Adrenal gland (tissue), 12 donors: Measurements from ENCODE around the gene ARG1. TPM values are rescaled to one million over a fixed set of nuclear protein-coding genes. Genes with fewer than 3 reads are reported as not detected.

Source experiments
- DNase-seq, 7 donors: peaks; one replicate each; pipeline ENCODE4 v3.0.0-alpha.2; 2019 to 2020
- H3K27ac ChIP-seq, 5 donors: fragments of 200-600 bp; sonication (generic) in 4 of 5; 1 replicate in 3 of 5; 2 replicates in 2 of 5; pipeline versions ENCODE4 v1.5.1 to v1.8.0; 2016 to 2020; ENCODE audit warnings: mild to moderate bottlenecking in 1 of 5
- H3K27me3 ChIP-seq: fragments of 200-600 bp; 2 replicates; pipeline ENCODE4 v1.8.0; 2021
- H3K36me3 ChIP-seq, 2 donors: fragments of 200-600 bp; replicated peaks in 1 of 2; 1 replicate in 1 of 2; 2 replicates in 1 of 2; pipeline versions ENCODE4 v1.5.1 to v1.8.0; 2018 to 2022
- H3K4me1 ChIP-seq, 2 donors: fragments of 200-600 bp; replicated peaks in 1 of 2; 1 replicate in 1 of 2; 2 replicates in 1 of 2; pipeline versions ENCODE4 v1.5.1 to v1.8.0; 2018 to 2021
- H3K4me3 ChIP-seq, 4 donors: fragments of 200-600 bp; sonication (generic) in 3 of 4; one replicate each; pipeline ENCODE4 v1.5.1; 2016 to 2018
- H3K9me3 ChIP-seq, 3 donors: fragments of 200-600 bp; sonication (generic) in 1 of 3; replicated peaks in 1 of 3; 1 replicate in 2 of 3; 2 replicates in 1 of 3; pipeline versions ENCODE4 v1.5.1 to v1.8.0; 2016 to 2021
- POLR2A ChIP-seq, 2 donors: fragments of 450-650 bp; IDR thresholded peaks; one replicate each; pipeline ENCODE4 v1.6.1; 2017; ENCODE audit warnings: antibody characterized with exemption in 2 of 2, mild to moderate bottlenecking in 2 of 2, moderate library complexity in 1 of 2
- WGBS, 4 donors: extraction: QIAGEN DNeasy Blood & Tissue Kit in 2 of 4; methylation state at CpG; one replicate each; pipeline versions ENCODE4 v1.1.5 to v1.1.7; 2013 to 2017; 5-methylcytosine and 5-hydroxymethylcytosine counted together
- intact Hi-C, 2 donors: fragments of 100-400 bp; cut with DNase I; formaldehyde crosslinking; loops; one replicate each; pipeline versions ENCODE4 v1.14.1 to v1.15.0; 2022 to 2023
- polyA plus RNA-seq, 3 donors: library from polyadenylated mRNA; stranded (reverse); fragments of 200-250 nt in 2 of 3; fragments of 350-450 nt in 1 of 3; fragmentation: Illumina TruSeq in 1 of 3; extraction: RNeasy Lipid Tissue Mini Kit (QIAGEN cat#74804) in 1 of 3; gene quantifications; one replicate each; pipeline ENCODE4 v1.2.3, GENCODE V29; 2013 to 2014
- total RNA-seq, 9 donors: library from RNA; depleted of rRNA in 4 of 9; stranded (reverse); fragments of >200 nt in 4 of 9; fragments of 120-200 nt in 1 of 9; fragmentation: NEBNext Ultra II Directional in 1 of 9; extraction: Animal tissue kit (Norgen Biotek cat#: 25700) in 1 of 9; gene quantifications; one replicate each; pipeline versions ENCODE4 v1.1.0 to v1.2.4, GENCODE V29; 2013 to 2023
- TF ChIP-seq, protein P1 (sequence below), 6 experiments: fragments of 450-650 bp in 4 of 6; fragments of 200-600 bp in 2 of 6; sonication (generic) in 1 of 6; IDR thresholded peaks; 1 replicate in 5 of 6; 2 replicates in 1 of 6; pipeline versions ENCODE4 v1.5.1 to v1.8.0; 2016 to 2021; ENCODE audit warnings: antibody characterized with exemption in 6 of 6, mild to moderate bottlenecking in 2 of 6, moderate library complexity in 1 of 6
- donor health status: healthy with polysubstance abuse.
- donor health status: Bipolar disorder and iron deficiency.
- donor health status: DM: yes; HTN: yes; CAD: no.
- donor health status: DM: no; HTN: no; CAD: no.
- donor health status: DM: no; HTN: no; CAD: no.
- donor health status: DM: yes; HTN: yes; CAD: no.

The ARG1 gene
- total and polyA plus RNA-seq, 12 donors: 0.20 to 0.68 (median 0.44) TPM; not detected in 4

DNA sequence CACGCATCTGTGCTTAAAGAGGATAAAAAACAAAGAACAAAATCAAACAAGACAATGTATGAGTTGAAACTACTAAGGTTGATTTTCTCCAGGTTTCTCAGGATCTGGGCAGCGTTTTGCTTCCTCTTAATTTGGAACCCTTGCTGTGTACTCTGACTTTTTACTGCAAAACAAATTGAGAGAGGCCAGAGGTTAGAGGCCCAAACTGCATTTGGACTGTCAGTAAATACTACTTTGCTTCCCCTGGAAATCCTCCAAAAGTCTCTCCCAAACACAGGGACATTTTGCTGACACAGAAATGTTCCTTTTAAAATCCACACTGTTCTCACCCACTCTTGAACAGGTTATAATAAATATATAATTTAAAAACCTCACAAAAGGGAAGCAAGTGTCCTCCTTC lies 1.1 kb downstream of the ARG1 start:
- no peak overlapping the region for H3K4me3 ChIP-seq
- no peaks in the 10 kb centered on the region for H3K36me3 ChIP-seq
- intact Hi-C loops: no loop called here
- H3K4me1 ChIP-seq: no peaks in the 10 kb centered on the region
- no peak for DNase-seq
- no peak overlapping the region for H3K27ac ChIP-seq
- 72 to 83% (median 77%) methylated on average over 2 of the region's 2 CpGs for WGBS, 4 donors
- TF ChIP-seq POLR2A (IDR thresholded peaks at IDR 0.05): no peak
- TF ChIP-seq, protein P1, sequence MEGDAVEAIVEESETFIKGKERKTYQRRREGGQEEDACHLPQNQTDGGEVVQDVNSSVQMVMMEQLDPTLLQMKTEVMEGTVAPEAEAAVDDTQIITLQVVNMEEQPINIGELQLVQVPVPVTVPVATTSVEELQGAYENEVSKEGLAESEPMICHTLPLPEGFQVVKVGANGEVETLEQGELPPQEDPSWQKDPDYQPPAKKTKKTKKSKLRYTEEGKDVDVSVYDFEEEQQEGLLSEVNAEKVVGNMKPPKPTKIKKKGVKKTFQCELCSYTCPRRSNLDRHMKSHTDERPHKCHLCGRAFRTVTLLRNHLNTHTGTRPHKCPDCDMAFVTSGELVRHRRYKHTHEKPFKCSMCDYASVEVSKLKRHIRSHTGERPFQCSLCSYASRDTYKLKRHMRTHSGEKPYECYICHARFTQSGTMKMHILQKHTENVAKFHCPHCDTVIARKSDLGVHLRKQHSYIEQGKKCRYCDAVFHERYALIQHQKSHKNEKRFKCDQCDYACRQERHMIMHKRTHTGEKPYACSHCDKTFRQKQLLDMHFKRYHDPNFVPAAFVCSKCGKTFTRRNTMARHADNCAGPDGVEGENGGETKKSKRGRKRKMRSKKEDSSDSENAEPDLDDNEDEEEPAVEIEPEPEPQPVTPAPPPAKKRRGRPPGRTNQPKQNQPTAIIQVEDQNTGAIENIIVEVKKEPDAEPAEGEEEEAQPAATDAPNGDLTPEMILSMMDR (IDR thresholded peaks at IDR 0.05): no peak
- no peaks in the 10 kb centered on the region for H3K9me3 ChIP-seq
- H3K27me3 ChIP-seq: no peaks in the 10 kb centered on the region

DNA sequence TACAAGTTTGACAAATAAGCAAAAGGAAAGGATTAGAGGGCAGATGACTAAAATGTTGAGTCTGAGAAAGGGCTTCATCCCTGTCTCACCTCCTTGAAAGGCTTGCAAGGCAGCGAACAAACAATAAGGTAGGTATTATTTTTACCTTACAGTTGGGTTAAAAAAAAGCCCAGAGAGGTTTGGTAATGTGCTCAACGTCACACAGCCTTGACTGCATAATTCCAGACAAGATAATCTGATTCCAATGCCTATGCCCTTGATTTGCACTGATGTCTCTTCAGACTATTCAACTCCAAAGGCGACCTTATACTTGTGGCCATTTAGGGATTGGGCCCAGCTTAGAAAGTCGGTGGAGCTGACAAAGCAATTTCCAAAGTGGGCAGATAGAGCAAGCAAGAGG lies 1.7 kb downstream of the ARG1 start:
- H3K27me3 ChIP-seq: no peaks in the 10 kb centered on the region
- no peak overlapping the region for H3K27ac ChIP-seq
- H3K4me1 ChIP-seq: no peaks in the 10 kb centered on the region
- H3K9me3 ChIP-seq: no peaks in the 10 kb centered on the region
- TF ChIP-seq POLR2A (IDR thresholded peaks at IDR 0.05): no peak
- TF ChIP-seq, protein P1 (IDR thresholded peaks at IDR 0.05): no peak
- WGBS, 4 donors: 87 to 90% (median 88%) methylated on average over 4 of the region's 4 CpGs
- no peak overlapping the region for H3K4me3 ChIP-seq
- DNase-seq: no peak
- no peaks in the 10 kb centered on the region for H3K36me3 ChIP-seq
- intact Hi-C loops: no loop called here

DNA sequence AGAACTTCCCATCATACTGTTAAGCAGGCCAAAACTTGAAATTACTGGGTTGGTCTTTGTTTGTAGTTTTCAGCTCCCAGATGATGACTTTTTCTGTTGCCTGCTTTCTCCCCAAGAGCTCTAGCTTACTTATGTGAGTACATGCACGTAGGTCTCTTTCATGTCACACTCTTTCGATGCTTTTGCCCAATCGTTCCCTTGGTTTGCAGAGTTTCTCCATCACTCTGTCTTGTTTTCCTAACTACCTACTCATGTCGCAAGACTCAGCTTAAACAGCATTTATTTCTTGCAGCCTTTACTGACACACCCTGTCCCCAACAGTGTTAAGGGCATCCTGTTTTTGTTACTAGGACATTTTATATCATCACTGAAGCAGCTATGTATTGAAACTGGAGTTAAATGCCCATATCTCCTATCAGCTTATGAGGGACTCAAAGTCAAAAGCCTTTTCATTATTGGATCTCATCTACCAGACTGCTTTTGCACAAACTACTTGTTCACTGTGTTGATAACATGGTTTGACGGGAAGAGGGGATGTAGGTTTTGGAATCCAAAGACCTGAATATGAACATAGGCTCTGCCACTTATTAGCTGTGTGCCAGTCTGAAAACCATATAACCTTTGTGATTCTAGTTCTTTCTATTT lies 2.9 kb downstream of the ARG1 start:
- no peak overlapping the region for H3K4me3 ChIP-seq
- no peak for TF ChIP-seq POLR2A (IDR thresholded peaks at IDR 0.05)
- TF ChIP-seq, protein P1 (IDR thresholded peaks at IDR 0.05): no peak
- DNase-seq: no peak
- H3K27ac ChIP-seq: no peak overlapping the region
- H3K27me3 ChIP-seq: no peaks in the 10 kb centered on the region
- no peaks in the 10 kb centered on the region for H3K9me3 ChIP-seq
- no peaks in the 10 kb centered on the region for H3K4me1 ChIP-seq
- no peaks in the 10 kb centered on the region for H3K36me3 ChIP-seq
- 91 to 93% (median 92%) methylated on average over 5 of the region's 5 CpGs for WGBS, 4 donors
- intact Hi-C loops: no loop called here

DNA sequence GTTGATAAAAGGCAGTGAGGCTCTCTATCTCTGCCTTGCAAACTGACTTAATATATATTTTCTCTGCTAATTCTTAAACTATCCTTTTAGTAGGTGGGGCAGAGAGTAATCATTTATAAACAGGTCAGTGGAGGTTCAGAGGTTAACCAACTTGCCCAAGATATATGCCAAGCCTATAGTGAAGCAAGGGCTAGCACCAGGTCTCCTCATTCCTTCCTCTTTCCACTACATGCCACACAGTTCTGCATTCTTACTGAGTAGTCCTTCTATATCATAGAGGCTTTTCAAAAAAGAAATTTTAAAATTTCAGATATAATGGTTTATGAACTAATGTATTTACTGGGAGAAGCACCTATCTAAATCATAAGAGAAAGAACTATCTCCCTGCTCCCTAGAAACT lies 8.5 kb downstream of the ARG1 start:
- Histone ChIP-seq H3K27ac (no peak overlapping the region), H3K4me3 (no peak overlapping the region), H3K4me1 (no peaks in the 10 kb centered on the region), H3K36me3 (peaks cover 0 to 27% of the 10 kb centered on the region in 2 donors), H3K9me3 (no peaks in the 10 kb centered on the region), H3K27me3 (no peaks in the 10 kb centered on the region)
- no peak for DNase-seq
- TF ChIP-seq POLR2A (IDR thresholded peaks at IDR 0.05): no peak
- TF ChIP-seq, protein P1 (IDR thresholded peaks at IDR 0.05): no peak
- intact Hi-C loops: no loop called here
